Measurements from ENCODE around the gene SLC8A3.
A peak's percentile ranks its signal among the peaks of the same experiment; 100 is the strongest.

SLC8A3 gene

DNA sequence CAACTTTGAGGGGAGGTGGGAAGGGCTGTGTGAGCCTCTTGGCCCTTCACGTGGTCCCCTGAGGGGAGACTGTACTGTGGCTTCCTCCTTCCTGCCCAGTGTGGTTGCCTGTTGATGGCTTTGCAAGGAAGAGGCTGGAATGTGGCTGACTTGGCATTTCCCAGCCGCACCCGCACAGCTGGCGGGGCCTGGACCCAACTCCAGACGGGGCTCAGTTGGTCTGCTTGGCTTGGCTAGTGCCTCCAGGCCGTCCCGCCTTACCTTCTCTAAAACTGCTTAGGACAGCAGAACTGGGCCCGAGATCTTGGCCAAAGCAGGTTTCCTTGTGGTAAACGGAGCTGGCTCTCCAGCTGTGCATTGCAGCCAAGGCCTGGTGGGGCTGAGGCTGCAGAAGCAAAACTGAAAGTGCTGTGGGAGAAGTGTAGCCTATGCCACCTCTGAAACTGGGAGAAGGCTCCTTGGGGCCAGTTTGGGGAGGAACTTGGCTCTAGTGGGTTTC lies 170.0 kb downstream of the SLC8A3 start:
- Histone ChIP-seq H3K9ac (ENCODE audit: low read depth, low read length, poor library complexity) (no peak overlapping the region), H3K18ac (ENCODE audit: low read length) (peak overlapping the region; percentile 2), H2BK15ac (ENCODE audit: low read length) (no peak overlapping the region), H3K14ac (ENCODE audit: low read length) (no peak overlapping the region), H3K79me1 (ENCODE audit: low read depth, low read length) (peaks cover 2% of the 10 kb centered on the region), H3K4me3 (ENCODE audit: low read length in 2 of 2) (no peak overlapping the region), H3K4ac (ENCODE audit: low read length) (no peak overlapping the region), H3K23ac (ENCODE audit: low read depth, low read length, poor library complexity) (no peak overlapping the region), H2BK120ac (ENCODE audit: low read depth, low read length) (no peak overlapping the region), H3K27me3 (ENCODE audit: control insufficient read depth in 3 of 3, insufficient read depth in 3 of 3, low read depth in 1 of 3, low read length in 3 of 3) (no peaks in the 10 kb centered on the region), H3K9me3 (replicated peaks in 1 of 2; ENCODE audit: control insufficient read depth in 2 of 2, insufficient read depth in 1 of 2, low read depth in 1 of 2, low read length in 2 of 2) (no peaks in the 10 kb centered on the region), H4K8ac (ENCODE audit: low read depth, low read length) (no peak overlapping the region), H3K27ac (replicated peaks; ENCODE audit: low read length) (no peak overlapping the region), H3K36me3 (replicated peaks in 1 of 2; ENCODE audit: control insufficient read depth in 2 of 2, insufficient read depth in 2 of 2, low read length in 2 of 2) (peaks cover 72 to 99% of the 10 kb centered on the region in 2 donors), H2AK5ac (ENCODE audit: low read depth, low read length) (no peak overlapping the region), H4K91ac (ENCODE audit: low read depth, low read length, poor library complexity) (no peak overlapping the region), H2BK12ac (ENCODE audit: low read length) (no peak overlapping the region), H2AFZ (ENCODE audit: low read length) (no peak overlapping the region), H3K4me1 (ENCODE audit: control insufficient read depth in 2 of 2, insufficient read depth in 1 of 2, low read depth in 1 of 2, low read length in 2 of 2) (peaks cover 0 to 13% of the 10 kb centered on the region in 2 donors), H3K4me2 (ENCODE audit: insufficient read depth, low read length, poor library complexity, severe bottlenecking) (no peak overlapping the region), H2BK5ac (ENCODE audit: low read length) (no peak overlapping the region)
- DNase-seq (ENCODE audit: low spot score), result no peak
- no CpG with 5 or more reads among the region's 9 CpGs for WGBS, 2 donors (ENCODE audit: extremely low coverage in 2 of 2, insufficient read length in 2 of 2, insufficient replicate concordance in 1 of 2)

DNA sequence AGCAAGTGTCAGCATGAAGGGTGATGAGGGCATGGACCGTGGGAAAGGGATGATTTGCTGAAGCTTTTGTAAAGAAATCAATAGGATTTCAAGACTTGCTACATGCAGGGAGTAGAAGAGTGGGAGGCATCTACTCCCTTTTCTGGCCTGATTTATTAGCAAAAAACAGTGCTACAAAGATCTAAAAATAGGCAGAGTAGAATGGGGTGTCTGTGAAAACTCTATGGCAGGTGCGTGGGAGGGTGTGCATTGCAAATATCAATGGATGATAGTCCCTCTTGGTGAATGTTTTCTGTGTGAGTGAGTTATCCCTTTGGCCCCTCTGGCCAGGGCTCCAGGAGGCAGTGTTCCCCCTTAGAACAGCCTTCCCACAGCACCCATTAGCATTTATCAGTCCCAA lies 170.5 kb downstream of the SLC8A3 start:
- no peak overlapping the region for H2BK120ac ChIP-seq (ENCODE audit: low read depth, low read length)
- H3K27ac ChIP-seq (replicated peaks; ENCODE audit: low read length), result no peak overlapping the region
- H2BK12ac ChIP-seq (ENCODE audit: low read length), result no peak overlapping the region
- peaks cover 0 to 13% of the 10 kb centered on the region in 2 donors for H3K4me1 ChIP-seq (ENCODE audit: control insufficient read depth in 2 of 2, insufficient read depth in 1 of 2, low read depth in 1 of 2, low read length in 2 of 2)
- peaks cover 70 to 99% of the 10 kb centered on the region in 2 donors for H3K36me3 ChIP-seq (replicated peaks in 1 of 2; ENCODE audit: control insufficient read depth in 2 of 2, insufficient read depth in 2 of 2, low read length in 2 of 2)
- no peak overlapping the region for H3K4me2 ChIP-seq (ENCODE audit: insufficient read depth, low read length, poor library complexity, severe bottlenecking)
- H3K9ac ChIP-seq (ENCODE audit: low read depth, low read length, poor library complexity), result no peak overlapping the region
- H4K8ac ChIP-seq (ENCODE audit: low read depth, low read length), result no peak overlapping the region
- no peak overlapping the region for H2AFZ ChIP-seq (ENCODE audit: low read length)
- H2BK15ac ChIP-seq (ENCODE audit: low read length), result no peak overlapping the region
- no peak overlapping the region for H3K18ac ChIP-seq (ENCODE audit: low read length)
- H3K4me3 ChIP-seq (ENCODE audit: low read length in 2 of 2), result no peak overlapping the region
- WGBS, 2 donors (ENCODE audit: extremely low coverage in 2 of 2, insufficient read length in 2 of 2, insufficient replicate concordance in 1 of 2), result no CpG with 5 or more reads among the region's 2 CpGs
- H2AK5ac ChIP-seq (ENCODE audit: low read depth, low read length), result no peak overlapping the region
- H4K91ac ChIP-seq (ENCODE audit: low read depth, low read length, poor library complexity), result no peak overlapping the region
- no peak overlapping the region for H3K4ac ChIP-seq (ENCODE audit: low read length)
- H3K23ac ChIP-seq (ENCODE audit: low read depth, low read length, poor library complexity), result no peak overlapping the region
- H3K14ac ChIP-seq (ENCODE audit: low read length), result no peak overlapping the region
- no peaks in the 10 kb centered on the region for H3K27me3 ChIP-seq (ENCODE audit: control insufficient read depth in 3 of 3, insufficient read depth in 3 of 3, low read depth in 1 of 3, low read length in 3 of 3)
- peaks cover 2% of the 10 kb centered on the region for H3K79me1 ChIP-seq (ENCODE audit: low read depth, low read length)
- no peak for DNase-seq (ENCODE audit: low spot score)
- H2BK5ac ChIP-seq (ENCODE audit: low read length), result peak overlapping the region; percentile 14
- H3K9me3 ChIP-seq (replicated peaks in 1 of 2; ENCODE audit: control insufficient read depth in 2 of 2, insufficient read depth in 1 of 2, low read depth in 1 of 2, low read length in 2 of 2), result no peaks in the 10 kb centered on the region

DNA sequence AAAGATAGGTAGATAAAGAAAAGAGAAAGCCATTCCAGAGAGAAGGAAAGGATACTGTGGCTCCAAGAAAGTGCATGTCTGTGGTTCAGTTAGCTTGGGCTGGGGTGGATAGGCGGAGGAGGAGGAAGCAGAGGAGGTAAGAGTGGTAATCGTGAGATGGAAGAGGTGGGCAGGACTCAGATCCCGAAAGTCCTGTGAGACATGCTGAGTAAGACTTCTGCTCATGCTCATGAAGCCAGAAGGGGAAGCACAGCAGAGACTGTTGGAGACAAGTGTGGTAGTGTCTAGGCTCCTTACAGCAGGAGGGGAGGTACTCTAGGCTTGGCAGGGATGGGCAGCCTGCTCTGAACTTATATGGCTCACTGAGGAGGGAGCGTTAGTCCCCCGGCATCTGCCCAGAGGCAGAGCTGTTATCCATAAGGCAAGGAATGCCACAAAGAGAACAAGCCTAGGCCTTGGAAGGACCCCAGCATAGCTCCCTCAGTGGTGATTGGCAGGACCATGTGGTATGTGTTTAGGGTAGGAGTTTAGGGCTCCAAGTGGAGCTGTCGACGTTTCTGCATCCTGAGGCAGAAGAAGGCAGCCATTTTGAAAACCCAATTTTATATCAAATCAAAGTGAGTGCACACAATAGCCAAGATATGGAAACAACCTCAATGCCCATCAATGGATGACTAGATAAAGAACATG lies 174.2 kb downstream of the SLC8A3 start:
- Histone ChIP-seq H3K4me1 (ENCODE audit: control insufficient read depth in 2 of 2, insufficient read depth in 1 of 2, low read depth in 1 of 2, low read length in 2 of 2) (peaks cover 0 to 10% of the 10 kb centered on the region in 2 donors), H2BK12ac (ENCODE audit: low read length) (no peak overlapping the region), H2AK5ac (ENCODE audit: low read depth, low read length) (peak overlapping the region; percentile 65), H2AFZ (ENCODE audit: low read length) (no peak overlapping the region), H2BK5ac (ENCODE audit: low read length) (no peak overlapping the region), H3K36me3 (replicated peaks in 1 of 2; ENCODE audit: control insufficient read depth in 2 of 2, insufficient read depth in 2 of 2, low read length in 2 of 2) (peaks cover 64 to 100% of the 10 kb centered on the region in 2 donors), H4K8ac (ENCODE audit: low read depth, low read length) (no peak overlapping the region), H3K14ac (ENCODE audit: low read length) (no peak overlapping the region), H3K79me1 (ENCODE audit: low read depth, low read length) (peaks cover 3% of the 10 kb centered on the region), H3K4me3 (ENCODE audit: low read length in 2 of 2) (no peak overlapping the region), H3K4ac (ENCODE audit: low read length) (no peak overlapping the region), H3K27ac (replicated peaks; ENCODE audit: low read length) (no peak overlapping the region), H2BK15ac (ENCODE audit: low read length) (no peak overlapping the region), H4K91ac (ENCODE audit: low read depth, low read length, poor library complexity) (no peak overlapping the region), H3K9ac (ENCODE audit: low read depth, low read length, poor library complexity) (no peak overlapping the region), H3K18ac (ENCODE audit: low read length) (peak overlapping the region; percentile 41), H2BK120ac (ENCODE audit: low read depth, low read length) (no peak overlapping the region), H3K23ac (ENCODE audit: low read depth, low read length, poor library complexity) (no peak overlapping the region), H3K9me3 (replicated peaks in 1 of 2; ENCODE audit: control insufficient read depth in 2 of 2, insufficient read depth in 1 of 2, low read depth in 1 of 2, low read length in 2 of 2) (no peaks in the 10 kb centered on the region), H3K4me2 (ENCODE audit: insufficient read depth, low read length, poor library complexity, severe bottlenecking) (no peak overlapping the region), H3K27me3 (ENCODE audit: control insufficient read depth in 3 of 3, insufficient read depth in 3 of 3, low read depth in 1 of 3, low read length in 3 of 3) (no peaks in the 10 kb centered on the region)
- no CpG with 5 or more reads among the region's 7 CpGs for WGBS, 2 donors (ENCODE audit: extremely low coverage in 2 of 2, insufficient read length in 2 of 2, insufficient replicate concordance in 1 of 2)
- DNase-seq (ENCODE audit: low spot score), result no peak

DNA sequence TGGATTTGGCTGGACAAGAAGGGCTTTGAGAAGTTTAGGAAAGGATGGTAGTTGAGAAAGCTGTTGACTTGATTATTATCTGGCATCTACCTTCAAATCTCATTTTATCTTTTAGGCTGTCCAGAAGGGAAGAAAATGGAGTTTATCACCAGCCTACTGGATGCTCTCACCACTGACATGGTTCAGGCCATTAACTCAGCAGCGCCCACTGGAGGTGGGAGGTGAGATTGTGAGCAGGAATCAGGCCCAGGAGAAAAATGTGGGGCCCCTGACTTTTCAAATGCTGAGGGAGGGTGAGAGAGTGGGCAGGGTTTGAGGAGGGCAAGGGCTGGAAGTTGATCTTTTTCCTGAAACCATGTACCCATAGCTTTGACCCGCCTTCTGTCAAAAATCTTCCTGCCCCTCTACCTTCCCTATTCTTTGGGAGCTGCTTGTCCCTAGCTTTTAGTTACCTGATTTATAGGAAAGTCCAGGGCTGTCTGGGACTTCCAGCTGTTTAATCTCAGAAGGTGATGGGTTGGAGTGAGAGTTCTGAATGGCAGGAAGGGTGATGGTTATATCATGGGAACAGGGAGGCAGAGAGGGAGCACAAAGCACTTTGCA lies 175.4 kb downstream of the SLC8A3 start:
- no CpG with 5 or more reads among the region's 2 CpGs for WGBS, 2 donors (ENCODE audit: extremely low coverage in 2 of 2, insufficient read length in 2 of 2, insufficient replicate concordance in 1 of 2)
- DNase-seq (ENCODE audit: low spot score), result peak; percentile 54
- no peak overlapping the region for H3K23ac ChIP-seq (ENCODE audit: low read depth, low read length, poor library complexity)

More for the DNA sequence above, 175.4 kb downstream of the SLC8A3 start:
- Histone ChIP-seq H3K4ac (ENCODE audit: low read length) (no peak overlapping the region), H2BK12ac (ENCODE audit: low read length) (no peak overlapping the region), H2BK5ac (ENCODE audit: low read length) (no peak overlapping the region), H3K14ac (ENCODE audit: low read length) (no peak overlapping the region), H2BK120ac (ENCODE audit: low read depth, low read length) (no peak overlapping the region), H3K36me3 (replicated peaks in 1 of 2; ENCODE audit: control insufficient read depth in 2 of 2, insufficient read depth in 2 of 2, low read length in 2 of 2) (peaks cover 58 to 92% of the 10 kb centered on the region in 2 donors), H2AK5ac (ENCODE audit: low read depth, low read length) (no peak overlapping the region), H4K91ac (ENCODE audit: low read depth, low read length, poor library complexity) (no peak overlapping the region), H3K27me3 (ENCODE audit: control insufficient read depth in 3 of 3, insufficient read depth in 3 of 3, low read depth in 1 of 3, low read length in 3 of 3) (no peaks in the 10 kb centered on the region), H3K4me2 (ENCODE audit: insufficient read depth, low read length, poor library complexity, severe bottlenecking) (no peak overlapping the region), H3K18ac (ENCODE audit: low read length) (no peak overlapping the region), H3K9ac (ENCODE audit: low read depth, low read length, poor library complexity) (no peak overlapping the region), H3K9me3 (replicated peaks in 1 of 2; ENCODE audit: control insufficient read depth in 2 of 2, insufficient read depth in 1 of 2, low read depth in 1 of 2, low read length in 2 of 2) (no peaks in the 10 kb centered on the region), H2BK15ac (ENCODE audit: low read length) (no peak overlapping the region), H3K4me3 (ENCODE audit: low read length in 2 of 2) (no peak overlapping the region), H3K79me1 (ENCODE audit: low read depth, low read length) (peaks cover 3% of the 10 kb centered on the region), H2AFZ (ENCODE audit: low read length) (no peak overlapping the region), H3K4me1 (ENCODE audit: control insufficient read depth in 2 of 2, insufficient read depth in 1 of 2, low read depth in 1 of 2, low read length in 2 of 2) (peaks cover 7 to 12% of the 10 kb centered on the region in 2 donors), H4K8ac (ENCODE audit: low read depth, low read length) (no peak overlapping the region), H3K27ac (replicated peaks; ENCODE audit: low read length) (no peak overlapping the region)

Data from neuronal stem cell (in vitro differentiated cells).